HepG2 (cell line): ENCODE results near the gene ZNF138. TPM values are rescaled to one million over a fixed set of nuclear protein-coding genes. Genes with fewer than 3 reads are reported as not detected.

Experiments used
- ATAC-seq: fragments of 200-7000 bp; cut with Tn5 transposase; 3 replicates; pipeline ENCODE4 v1.9.1; 2020; ENCODE audit warnings: mild to moderate bottlenecking, moderate library complexity
- BruUV-seq: library from RNA; stranded (reverse); fragments of 400-500 nt; replicated peaks from 2 replicates; lab custom pipeline; 2021; lab: Mats Ljungman, UMichigan
- CTCF ChIA-PET: fragments of 300-600 bp; formaldehyde crosslinking; extraction: SDS; loops from one replicate; lab custom pipeline; 2021; ENCODE audit warnings: low total read pairs, inconsistent platforms, low intra/inter-chr PET ratio; lab: Yijun Ruan, JAX
- POLR2A ChIA-PET: fragments of 350-600 bp; sonication (Branson Sonifier 250); formaldehyde crosslinking; loops from one replicate; lab custom pipeline; 2020; ENCODE audit warnings: antibody characterized with exemption, inconsistent platforms; lab: Yijun Ruan, JAX
- DNase-seq: peaks from one replicate; pipeline ENCODE4 v3.0.0-alpha.2; 2015; ENCODE audit warnings: low spot score
- FAIRE-seq: peaks from 3 replicates; lab custom pipeline; 2011; peaks lifted over from hg19 to GRCh38; lab: Jason Lieb, UNC
- H2AFZ ChIP-seq: one replicate; pipeline ENCODE4 v1.6.1; 2011; ENCODE audit warnings: low read length, inconsistent platforms
- H3K27ac ChIP-seq: fragments of 300-600 bp; 3 replicates; pipeline ENCODE4 v1.8.0; 2011; ENCODE audit warnings: mixed run types, mild to moderate bottlenecking, mixed read lengths, low read length, inconsistent platforms; ENCODE audit not compliant: insufficient read depth; ENCODE audit errors: extremely low read length
- H3K27me3 ChIP-seq, 2 experiments: fragments of 200-600 bp in 1 of 2; 2 replicates in 1 of 2; 3 replicates in 1 of 2; pipeline versions ENCODE4 v1.6.0 to v1.8.0; 2011; ENCODE audit warnings: low read length in 2 of 2, mild to moderate bottlenecking in 2 of 2, moderate library complexity in 2 of 2, inconsistent platforms in 1 of 2; ENCODE audit not compliant: insufficient read depth in 2 of 2, control insufficient read depth in 1 of 2
- H3K36me3 ChIP-seq, 2 experiments: fragments of 200-600 bp in 1 of 2; replicated peaks in 1 of 2; 2 replicates in 1 of 2; 3 replicates in 1 of 2; pipeline versions ENCODE4 v1.5.1 to v1.8.0; 2011; ENCODE audit warnings: low read length in 2 of 2, inconsistent platforms in 1 of 2; ENCODE audit not compliant: insufficient read depth in 2 of 2, control insufficient read depth in 1 of 2
- H3K4me1 ChIP-seq: 2 replicates; pipeline ENCODE4 v1.5.1; 2012; ENCODE audit warnings: low read length, inconsistent platforms; ENCODE audit not compliant: insufficient read depth
- H3K4me2 ChIP-seq: 2 replicates; pipeline ENCODE4 v1.6.0; 2011; ENCODE audit warnings: low read depth, low read length, inconsistent platforms
- H3K4me3 ChIP-seq, 3 experiments: fragments of 200-600 bp in 1 of 3; sonication (generic), shearing (Covaris generic) in 1 of 3; replicated peaks in 1 of 3; 2 replicates each; pipeline ENCODE4 v1.5.1; 2011 to 2016; ENCODE audit warnings: low read length in 3 of 3, inconsistent platforms in 2 of 3, low read depth in 2 of 3, mild to moderate bottlenecking in 2 of 3, control low read depth in 1 of 3, mixed read lengths in 1 of 3; ENCODE audit not compliant: insufficient read depth in 1 of 3
- H3K79me2 ChIP-seq: one replicate; pipeline ENCODE4 v1.6.1; 2011; ENCODE audit warnings: low read length, inconsistent platforms; ENCODE audit not compliant: insufficient read depth
- H3K9ac ChIP-seq: 2 replicates; pipeline ENCODE4 v1.6.0; 2011; ENCODE audit warnings: mild to moderate bottlenecking, low read depth, low read length, inconsistent platforms; ENCODE audit not compliant: insufficient read depth
- H3K9me3 ChIP-seq: 2 replicates; pipeline ENCODE4 v1.5.1; 2012; ENCODE audit warnings: mild to moderate bottlenecking, low read length
- H4K20me1 ChIP-seq: 2 replicates; pipeline ENCODE4 v1.6.0; 2011; ENCODE audit warnings: inconsistent platforms, mild to moderate bottlenecking, low read length, moderate library complexity; ENCODE audit not compliant: insufficient read depth
- ERF ChIP-seq: IDR thresholded peaks from 2 replicates; pipeline ENCODE4 v1.6.1; 2018; ENCODE audit warnings: missing biosample characterization, missing genetic modification reagents
- GLI4 ChIP-seq: sonication (generic); formaldehyde crosslinking; IDR thresholded peaks from 2 replicates; pipeline ENCODE4 v1.5.1; 2020; ENCODE audit warnings: missing genetic modification reagents, mild to moderate bottlenecking, moderate library complexity, borderline replicate concordance
- JUND ChIP-seq: sonication (generic); formaldehyde crosslinking; IDR thresholded peaks from 2 replicates; pipeline ENCODE4 v1.8.0; 2022; ENCODE audit warnings: mild to moderate bottlenecking, missing genetic modification reagents
- KDM6A ChIP-seq: IDR thresholded peaks from 2 replicates; pipeline ENCODE4 v1.6.1; 2016; ENCODE audit warnings: low read depth
- MXI1 ChIP-seq: IDR thresholded peaks from 3 replicates; pipeline ENCODE4 v1.6.1; 2012; ENCODE audit warnings: low read depth, low read length, inconsistent platforms, borderline replicate concordance
- NCOA1 ChIP-seq: sonication (generic); formaldehyde crosslinking; IDR thresholded peaks from 2 replicates; pipeline ENCODE4 v1.9.0; 2021; ENCODE audit warnings: missing genetic modification reagents
- NFRKB ChIP-seq: fragments of 450-650 bp; IDR thresholded peaks from 2 replicates; pipeline ENCODE4 v1.6.1; 2017
- NR2F2 ChIP-seq: IDR thresholded peaks from 2 replicates; pipeline ENCODE4 v1.6.1; 2012; ENCODE audit warnings: low read depth, inconsistent platforms, borderline replicate concordance
- SMARCC2 ChIP-seq: fragments of 450-650 bp; IDR thresholded peaks from 2 replicates; pipeline ENCODE4 v1.6.1; 2017; ENCODE audit warnings: antibody characterized with exemption, mild to moderate bottlenecking
- SNAPC2 ChIP-seq: sonication (generic); formaldehyde crosslinking; IDR thresholded peaks from 2 replicates; pipeline ENCODE4 v1.8.1; 2022; ENCODE audit warnings: mild to moderate bottlenecking, missing genetic modification reagents
- SOX6 ChIP-seq, 2 experiments: fragments of 450-650 bp in 1 of 2; sonication (generic) in 1 of 2; formaldehyde crosslinking in 1 of 2; IDR thresholded peaks; 2 replicates each; pipeline versions ENCODE4 v1.4.0 to v1.6.1; 2017 to 2020; ENCODE audit warnings: antibody characterized with exemption in 1 of 2, mild to moderate bottlenecking in 1 of 2, missing genetic modification reagents in 1 of 2
- TCF7 ChIP-seq: sonication (generic); IDR thresholded peaks from 2 replicates; pipeline ENCODE4 v1.6.1; 2016; ENCODE audit warnings: antibody characterized with exemption, low read depth
- ZBTB1 ChIP-seq: sonication (generic); formaldehyde crosslinking; IDR thresholded peaks from 2 replicates; pipeline ENCODE4 v1.4.0; 2020; ENCODE audit warnings: missing genetic modification reagents, borderline replicate concordance
- ZNF24 ChIP-seq: fragments of 450-650 bp; IDR thresholded peaks from 2 replicates; pipeline ENCODE4 v1.6.1; 2017; ENCODE audit warnings: antibody characterized with exemption, mild to moderate bottlenecking
- ZNF333 ChIP-seq: sonication (generic); formaldehyde crosslinking; IDR thresholded peaks from 2 replicates; pipeline ENCODE4 v1.4.0; 2020; ENCODE audit warnings: mild to moderate bottlenecking, missing genetic modification reagents, borderline replicate concordance
- ZNF549 ChIP-seq: sonication (generic); formaldehyde crosslinking; IDR thresholded peaks from 2 replicates; pipeline ENCODE4 v1.5.0; 2020; ENCODE audit warnings: missing genetic modification reagents
- ZNF674 ChIP-seq: sonication (generic); formaldehyde crosslinking; IDR thresholded peaks from 2 replicates; pipeline ENCODE4 v1.5.0; 2020; ENCODE audit warnings: low read depth, mild to moderate bottlenecking, missing genetic modification reagents
- ZSCAN20 ChIP-seq: sonication (generic); formaldehyde crosslinking; IDR thresholded peaks from 2 replicates; pipeline ENCODE4 v1.4.0; 2020; ENCODE audit warnings: missing genetic modification reagents, mild to moderate bottlenecking, borderline replicate concordance
- in situ Hi-C: cut with HindIII; loops from 2 replicates; pipeline ENCODE4 v1.10.0; 2017; ENCODE audit warnings: low pct_unique_long_range_greater_than_20kb; ENCODE audit not compliant: extremely low pct_ligation_motif_present
- intact Hi-C: fragments of 100-400 bp; cut with micrococcal nuclease; formaldehyde crosslinking; loops from one replicate; pipeline ENCODE4 v1.10.0; 2022; ENCODE audit not compliant: unreplicated experiment
- polyA plus RNA-seq, 8 experiments: library from polyadenylated mRNA; depleted of rRNA in 3 of 8; stranded (reverse) in 7 of 8; unstranded in 1 of 8; fragments of >200 nt; fragmentation: Illumina TruSeq in 4 of 8; extraction: Trizol in 4 of 8; gene quantifications; 2 replicates each; pipeline versions ENCODE4 v1.2.1 to v1.2.3, GENCODE V29; 2011 to 2016; ENCODE audit warnings: low read depth in 4 of 8, missing spikeins in 1 of 8, mixed read lengths in 1 of 8; ENCODE audit not compliant: insufficient read depth in 1 of 8
- total RNA-seq, 5 experiments: library from RNA; depleted of rRNA; stranded (reverse); fragments of >200 nt; fragmentation: Illumina TruSeq; extraction: Trizol; gene quantifications; 2 replicates each; pipeline ENCODE4 v1.2.3, GENCODE V29; 2016; ENCODE audit warnings: low read depth in 1 of 5
- TF ChIP-seq, protein P1 (sequence below): sonication (generic); formaldehyde crosslinking; IDR thresholded peaks from 2 replicates; pipeline ENCODE4 v1.4.0; 2020; ENCODE audit warnings: missing genetic modification reagents, borderline replicate concordance

ZNF138 gene
- total and polyA plus RNA-seq, 2 of the 13 experiments (the other 11 are each of a cell fraction or from before 2014, with no cell fraction given): 2.7 to 5.8 TPM

GRCh38 chr7:64768824-64769223 lies 25.4 kb upstream of the ZNF138 start:
- no peak overlapping the region for H3K4me2 ChIP-seq
- ChIA-PET POLR2A (no interaction called here), CTCF (no interaction called here)
- H3K9ac ChIP-seq: no peak overlapping the region
- FAIRE-seq: no peak
- TF ChIP-seq ZNF549 (CRISPR knock-in tag) (no peak), KDM6A (CRISPR knock-in tag) (no peak), TCF7 (no peak), SNAPC2 (CRISPR knock-in tag) (no peak), MXI1 (no peak), NCOA1 (no peak), ZSCAN20 (CRISPR knock-in tag) (no peak), ZNF24 (no peak), ZBTB1 (CRISPR knock-in tag) (no peak), NR2F2 (no peak), JUND (CRISPR knock-in tag) (no peak), GLI4 (CRISPR knock-in tag) (no peak), ERF (CRISPR knock-in tag) (no peak), ZNF333 (no peak), ZNF674 (CRISPR knock-in tag) (no peak), SOX6 (IDR thresholded peaks at IDR 0.05) (no peak), SOX6 (CRISPR knock-in tag; IDR thresholded peaks at IDR 0.05) (no peak), SMARCC2 (no peak), NFRKB (no peak)
- TF ChIP-seq, protein P1, sequence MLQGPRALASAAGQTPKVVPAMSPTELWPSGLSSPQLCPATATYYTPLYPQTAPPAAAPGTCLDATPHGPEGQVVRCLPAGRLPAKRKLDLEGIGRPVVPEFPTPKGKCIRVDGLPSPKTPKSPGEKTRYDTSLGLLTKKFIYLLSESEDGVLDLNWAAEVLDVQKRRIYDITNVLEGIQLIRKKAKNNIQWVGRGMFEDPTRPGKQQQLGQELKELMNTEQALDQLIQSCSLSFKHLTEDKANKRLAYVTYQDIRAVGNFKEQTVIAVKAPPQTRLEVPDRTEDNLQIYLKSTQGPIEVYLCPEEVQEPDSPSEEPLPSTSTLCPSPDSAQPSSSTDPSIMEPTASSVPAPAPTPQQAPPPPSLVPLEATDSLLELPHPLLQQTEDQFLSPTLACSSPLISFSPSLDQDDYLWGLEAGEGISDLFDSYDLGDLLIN: no peak
- no peaks in the 10 kb centered on the region for H3K79me2 ChIP-seq
- H3K9me3 ChIP-seq: no peaks in the 10 kb centered on the region
- no peak for ATAC-seq
- peaks cover 0 to 3% of the 10 kb centered on the region in 2 experiments; a peak in 1 of 5 replicates for H3K27me3 ChIP-seq
- H3K4me1 ChIP-seq: no peaks in the 10 kb centered on the region
- H3K4me3 ChIP-seq: no peak overlapping the region
- H4K20me1 ChIP-seq: no peaks in the 10 kb centered on the region
- H2AFZ ChIP-seq: no peak overlapping the region
- no peak overlapping the region for H3K27ac ChIP-seq
- no peak for DNase-seq
- no TSS peak for BruUV-seq
- intact Hi-C loops (no loop called here), in situ Hi-C loops (no loop called here)
- no peaks in the 10 kb centered on the region for H3K36me3 ChIP-seq
